Measurements from ENCODE around the gene SORL1. TPM values are rescaled to one million over a fixed set of nuclear protein-coding genes. Genes with fewer than 3 reads are reported as not detected.

The SORL1 gene
- total RNA-seq, 1 donor from 2014 or later = 39.0 TPM

DNA sequence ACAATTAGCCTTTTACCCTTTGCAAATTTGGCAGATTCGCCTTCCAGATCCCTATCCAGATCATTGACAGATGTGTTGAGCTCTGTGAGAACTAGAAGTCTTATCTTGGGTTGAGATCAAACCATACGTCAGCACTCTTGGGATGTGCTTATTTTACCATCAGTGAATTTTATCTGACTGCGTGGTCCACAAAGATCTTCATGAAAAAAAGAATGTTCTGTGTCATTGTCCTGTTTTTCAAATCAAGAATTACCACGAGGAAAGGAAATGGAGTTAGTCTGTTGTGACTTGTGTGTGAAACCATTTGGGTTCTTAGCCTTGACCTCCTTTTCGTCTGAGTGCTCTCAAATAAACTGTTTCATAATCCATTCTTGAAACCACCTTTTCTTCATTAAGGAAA, 86.9 kb downstream of the SORL1 start:
- H3K36me3 Mint-ChIP-seq = peaks cover 6% of the 10 kb centered on the region
- peaks cover 12% of the 10 kb centered on the region for H3K4me1 Mint-ChIP-seq (ENCODE audit: unreplicated experiment)
- TF ChIP-seq, protein P1, sequence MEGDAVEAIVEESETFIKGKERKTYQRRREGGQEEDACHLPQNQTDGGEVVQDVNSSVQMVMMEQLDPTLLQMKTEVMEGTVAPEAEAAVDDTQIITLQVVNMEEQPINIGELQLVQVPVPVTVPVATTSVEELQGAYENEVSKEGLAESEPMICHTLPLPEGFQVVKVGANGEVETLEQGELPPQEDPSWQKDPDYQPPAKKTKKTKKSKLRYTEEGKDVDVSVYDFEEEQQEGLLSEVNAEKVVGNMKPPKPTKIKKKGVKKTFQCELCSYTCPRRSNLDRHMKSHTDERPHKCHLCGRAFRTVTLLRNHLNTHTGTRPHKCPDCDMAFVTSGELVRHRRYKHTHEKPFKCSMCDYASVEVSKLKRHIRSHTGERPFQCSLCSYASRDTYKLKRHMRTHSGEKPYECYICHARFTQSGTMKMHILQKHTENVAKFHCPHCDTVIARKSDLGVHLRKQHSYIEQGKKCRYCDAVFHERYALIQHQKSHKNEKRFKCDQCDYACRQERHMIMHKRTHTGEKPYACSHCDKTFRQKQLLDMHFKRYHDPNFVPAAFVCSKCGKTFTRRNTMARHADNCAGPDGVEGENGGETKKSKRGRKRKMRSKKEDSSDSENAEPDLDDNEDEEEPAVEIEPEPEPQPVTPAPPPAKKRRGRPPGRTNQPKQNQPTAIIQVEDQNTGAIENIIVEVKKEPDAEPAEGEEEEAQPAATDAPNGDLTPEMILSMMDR (conservative IDR thresholded peaks at IDR 0.05) = no peak
- H3K27ac Mint-ChIP-seq = no peak overlapping the region
- no peak overlapping the region for H3K4me3 Mint-ChIP-seq
- H3K9me3 Mint-ChIP-seq = no peaks in the 10 kb centered on the region
- no peaks in the 10 kb centered on the region for H3K27me3 Mint-ChIP-seq
- DNase-seq (ENCODE audit: extremely low spot score, unreplicated experiment) = no peak

DNA sequence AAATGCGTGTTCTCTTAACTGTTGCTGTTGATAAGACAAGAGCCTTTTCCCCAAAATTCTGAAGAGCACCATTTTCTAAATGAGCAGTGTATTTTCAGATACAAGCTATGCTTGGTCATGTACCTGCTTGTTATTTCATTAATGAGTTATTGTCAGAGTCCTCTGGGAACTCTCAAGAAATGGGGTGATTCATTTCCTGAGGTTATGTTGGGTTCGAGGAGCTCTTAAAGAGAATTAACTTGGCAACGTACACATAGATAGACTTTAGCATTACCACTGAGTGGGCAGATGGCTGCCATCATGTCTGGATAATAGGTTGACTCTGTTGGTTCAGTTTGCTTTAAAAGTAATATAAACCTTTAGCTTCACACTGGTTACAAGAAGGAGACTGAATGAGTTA, 88.5 kb downstream of the SORL1 start:
- H3K4me1 Mint-ChIP-seq (ENCODE audit: unreplicated experiment) = peaks cover 2% of the 10 kb centered on the region
- H3K27ac Mint-ChIP-seq = no peak overlapping the region
- no peak overlapping the region for H3K4me3 Mint-ChIP-seq
- peaks cover 15% of the 10 kb centered on the region for H3K36me3 Mint-ChIP-seq
- no peaks in the 10 kb centered on the region for H3K27me3 Mint-ChIP-seq
- no peak for DNase-seq (ENCODE audit: extremely low spot score, unreplicated experiment)
- no peaks in the 10 kb centered on the region for H3K9me3 Mint-ChIP-seq
- TF ChIP-seq, protein P1 (conservative IDR thresholded peaks at IDR 0.05) = no peak

DNA sequence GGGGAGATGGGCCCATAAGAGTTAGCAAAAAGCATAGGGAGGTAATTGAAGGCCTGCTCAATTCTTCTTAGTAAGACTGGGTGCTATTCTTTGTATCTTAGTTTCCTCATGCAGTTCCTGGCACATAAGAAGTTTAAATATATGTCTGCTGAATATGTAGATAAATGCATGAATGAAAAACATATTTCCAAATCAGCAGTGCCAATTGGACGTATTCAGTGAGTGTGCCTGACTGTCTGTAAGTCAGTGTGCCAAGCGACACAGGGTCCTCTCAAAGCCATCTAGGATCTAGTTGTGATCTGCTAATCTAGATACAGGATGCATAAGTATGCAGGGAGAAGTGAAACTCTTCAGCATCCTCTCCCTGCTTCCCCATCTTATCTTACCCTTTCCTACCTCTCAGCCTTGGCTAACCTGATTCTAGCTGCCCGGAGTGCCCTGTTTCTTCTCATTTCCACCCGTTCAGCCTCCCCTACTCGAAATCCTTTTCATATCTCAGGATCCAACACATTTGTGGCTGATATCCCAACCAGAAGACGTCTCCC, 91.8 kb downstream of the SORL1 start:
- Mint-ChIP-seq H3K36me3 (peaks cover 23% of the 10 kb centered on the region), H3K9me3 (no peaks in the 10 kb centered on the region), H3K4me1 (ENCODE audit: unreplicated experiment) (no peaks in the 10 kb centered on the region), H3K27me3 (no peaks in the 10 kb centered on the region), H3K27ac (no peak overlapping the region), H3K4me3 (no peak overlapping the region)
- TF ChIP-seq, protein P1 (conservative IDR thresholded peaks at IDR 0.05) = no peak
- no peak for DNase-seq (ENCODE audit: extremely low spot score, unreplicated experiment)

DNA sequence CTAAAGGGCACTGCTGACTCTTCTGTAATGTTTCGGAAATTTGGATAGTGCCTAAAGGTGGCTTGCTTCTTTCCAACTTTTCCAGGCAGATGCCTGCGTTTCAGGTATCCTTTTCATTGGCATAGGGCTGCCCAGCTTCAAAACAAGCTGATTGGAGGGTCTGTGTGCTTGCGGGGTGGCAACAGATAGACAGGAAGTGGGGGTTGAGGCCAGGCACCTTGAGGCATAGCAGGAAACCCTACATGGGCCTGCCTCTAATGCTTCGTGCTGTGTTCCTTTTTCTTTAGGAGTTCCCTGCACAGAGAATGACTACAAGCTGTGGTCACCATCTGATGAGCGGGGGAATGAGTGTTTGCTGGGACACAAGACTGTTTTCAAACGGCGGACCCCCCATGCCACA, 92.8 kb downstream of the SORL1 start:
- H3K9me3 Mint-ChIP-seq = no peaks in the 10 kb centered on the region
- DNase-seq (ENCODE audit: extremely low spot score, unreplicated experiment) = no peak
- H3K4me3 Mint-ChIP-seq = no peak overlapping the region
- H3K36me3 Mint-ChIP-seq = peaks cover 23% of the 10 kb centered on the region
- no peaks in the 10 kb centered on the region for H3K27me3 Mint-ChIP-seq
- no peaks in the 10 kb centered on the region for H3K4me1 Mint-ChIP-seq (ENCODE audit: unreplicated experiment)
- H3K27ac Mint-ChIP-seq = no peak overlapping the region
- TF ChIP-seq, protein P1 (conservative IDR thresholded peaks at IDR 0.05) = no peak

DNA sequence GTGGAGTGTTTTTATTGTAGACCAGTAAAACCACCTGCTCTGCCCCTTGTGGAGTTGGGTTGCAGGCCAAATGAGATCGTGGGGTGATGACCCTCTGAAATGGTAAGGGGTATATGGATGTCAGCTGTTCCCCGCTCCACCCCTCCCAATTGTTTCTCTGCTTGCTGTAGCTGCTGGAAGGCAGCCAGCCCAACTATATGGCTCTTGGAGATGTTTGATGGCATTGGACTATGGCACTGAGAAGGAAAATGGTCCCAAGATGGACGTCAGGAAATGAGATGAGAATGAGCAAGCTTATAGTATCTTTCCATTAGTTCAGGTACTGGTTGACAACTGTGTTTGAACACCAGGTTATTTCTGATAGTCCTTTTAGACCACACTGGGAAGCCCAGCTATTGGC, 95.5 kb downstream of the SORL1 start:
- Mint-ChIP-seq H3K9me3 (no peaks in the 10 kb centered on the region), H3K4me3 (no peak overlapping the region), H3K4me1 (ENCODE audit: unreplicated experiment) (peaks cover 9% of the 10 kb centered on the region), H3K36me3 (peaks cover 28% of the 10 kb centered on the region), H3K27ac (no peak overlapping the region), H3K27me3 (no peaks in the 10 kb centered on the region)
- DNase-seq (ENCODE audit: extremely low spot score, unreplicated experiment) = no peak
- TF ChIP-seq, protein P1 (conservative IDR thresholded peaks at IDR 0.05) = no peak
